ENCODE data around the gene CCR6. TPM values are rescaled to one million over a fixed set of nuclear protein-coding genes. Genes with fewer than 3 reads are reported as not detected.

The CCR6 gene
- total RNA-seq, 2 experiments from 2014 or later, result 0.10 to 0.35 TPM

GRCh38 chr6:167137081-167137480 is 14.2 kb downstream of the CCR6 start:
- Histone ChIP-seq H3K79me2 (ENCODE audit: insufficient read depth, low read depth, low read length) (no peaks in the 10 kb centered on the region), H3K4me2 (ENCODE audit: low read length) (no peak overlapping the region), H3K36me3 (ENCODE audit: insufficient read depth, low read length) (no peaks in the 10 kb centered on the region), H3K9me2 (ENCODE audit: insufficient read depth, low read length) (no peaks in the 10 kb centered on the region), H2AFZ (ENCODE audit: low read length) (no peak overlapping the region), H3K4me3 (ENCODE audit: low read depth, low read length, poor library complexity, severe bottlenecking) (no peak overlapping the region), H3K4me1 (ENCODE audit: insufficient read depth, low read length, poor library complexity, severe bottlenecking) (peaks cover 28% of the 10 kb centered on the region), H3K9me3 (ENCODE audit: low read length) (no peaks in the 10 kb centered on the region), H3K27ac (ENCODE audit: low read depth, low read length, poor library complexity, severe bottlenecking) (no peak overlapping the region), H4K20me1 (ENCODE audit: insufficient read depth, low read length) (no peaks in the 10 kb centered on the region)
- DNase-seq (ENCODE audit: low spot score), result no peak
- no TSS peak for BruUV-seq (replicated peaks)
- POLR2A ChIA-PET, result interaction anchor here (0.7 to 5.1 kb wide), 5 partner anchors 13 to 137 kb away, joined by 3 to 34 read pairs (median 3); partner anchors contain the start of genes CCR6 and CEP43
- CTCF ChIA-PET (ENCODE audit: unreplicated experiment), result interaction anchor here (0.6 to 1.2 kb wide), 2 partner anchors 12 to 17 kb away, joined by 3 read pairs; no protein-coding TSS in a partner anchor
- TF ChIP-seq EZH2phosphoT487 (IDR thresholded peaks at IDR 0.05; ENCODE audit: borderline replicate concordance, low read depth, low read length) (no peak), CTCF (conservative IDR thresholded peaks at IDR 0.05; ENCODE audit: low read length) (no peak)
- intact Hi-C loops (cut with micrococcal nuclease; ENCODE audit: unreplicated experiment), result no loop called here

DNA sequence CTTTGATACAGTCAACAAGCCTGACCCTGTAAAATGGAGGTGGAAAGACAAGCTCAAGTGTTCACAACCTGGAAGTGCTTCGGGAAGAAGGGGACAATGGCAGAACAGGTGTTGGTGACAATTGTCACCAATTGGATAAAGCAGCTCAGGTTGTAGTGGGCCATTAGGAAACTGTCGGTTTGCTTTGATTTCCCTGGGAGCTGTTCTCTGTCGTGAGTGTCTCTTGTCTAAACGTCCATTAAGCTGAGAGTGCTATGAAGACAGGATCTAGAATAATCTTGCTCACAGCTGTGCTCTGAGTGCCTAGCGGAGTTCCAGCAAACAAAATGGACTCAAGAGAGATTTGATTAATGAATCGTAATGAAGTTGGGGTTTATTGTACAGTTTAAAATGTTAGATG is 15.0 kb downstream of the CCR6 start:
- H3K36me3 ChIP-seq (ENCODE audit: insufficient read depth, low read length), result no peaks in the 10 kb centered on the region

More for the DNA sequence above, 15.0 kb downstream of the CCR6 start:
- no peaks in the 10 kb centered on the region for H3K9me2 ChIP-seq (ENCODE audit: insufficient read depth, low read length)
- ChIA-PET POLR2A (interaction anchor here (0.6 to 3.9 kb wide), 5 partner anchors 15 to 487 kb away, joined by 3 to 23 read pairs (median 5); partner anchors contain the start of genes CCR6 and CEP43), CTCF (ENCODE audit: unreplicated experiment) (interaction anchor here (1.2 kb wide), 1 partner anchor 18 kb away, joined by 3 read pairs; no protein-coding TSS in a partner anchor)
- H3K4me3 ChIP-seq (ENCODE audit: low read depth, low read length, poor library complexity, severe bottlenecking), result no peak overlapping the region
- no peak for DNase-seq (ENCODE audit: low spot score)
- H3K79me2 ChIP-seq (ENCODE audit: insufficient read depth, low read depth, low read length), result no peaks in the 10 kb centered on the region
- no peaks in the 10 kb centered on the region for H3K9me3 ChIP-seq (ENCODE audit: low read length)
- H3K4me2 ChIP-seq (ENCODE audit: low read length), result no peak overlapping the region
- H4K20me1 ChIP-seq (ENCODE audit: insufficient read depth, low read length), result no peaks in the 10 kb centered on the region
- no TSS peak for BruUV-seq (replicated peaks)
- intact Hi-C loops (cut with micrococcal nuclease; ENCODE audit: unreplicated experiment), result no loop called here
- no peak overlapping the region for H3K27ac ChIP-seq (ENCODE audit: low read depth, low read length, poor library complexity, severe bottlenecking)
- H2AFZ ChIP-seq (ENCODE audit: low read length), result no peak overlapping the region
- peaks cover 28% of the 10 kb centered on the region for H3K4me1 ChIP-seq (ENCODE audit: insufficient read depth, low read length, poor library complexity, severe bottlenecking)
- TF ChIP-seq EZH2phosphoT487 (IDR thresholded peaks at IDR 0.05; ENCODE audit: borderline replicate concordance, low read depth, low read length) (no peak), CTCF (conservative IDR thresholded peaks at IDR 0.05; ENCODE audit: low read length) (no peak)

All from OCI-LY7 (cell line).